ENCODE measurements around the gene CD151. TPM values are rescaled to one million over a fixed set of nuclear protein-coding genes. Genes with fewer than 3 reads are reported as not detected.

CD151 gene
- polyA plus RNA-seq, 1 of the 3 experiments (the other 2 are of a cell fraction): 922 TPM

DNA sequence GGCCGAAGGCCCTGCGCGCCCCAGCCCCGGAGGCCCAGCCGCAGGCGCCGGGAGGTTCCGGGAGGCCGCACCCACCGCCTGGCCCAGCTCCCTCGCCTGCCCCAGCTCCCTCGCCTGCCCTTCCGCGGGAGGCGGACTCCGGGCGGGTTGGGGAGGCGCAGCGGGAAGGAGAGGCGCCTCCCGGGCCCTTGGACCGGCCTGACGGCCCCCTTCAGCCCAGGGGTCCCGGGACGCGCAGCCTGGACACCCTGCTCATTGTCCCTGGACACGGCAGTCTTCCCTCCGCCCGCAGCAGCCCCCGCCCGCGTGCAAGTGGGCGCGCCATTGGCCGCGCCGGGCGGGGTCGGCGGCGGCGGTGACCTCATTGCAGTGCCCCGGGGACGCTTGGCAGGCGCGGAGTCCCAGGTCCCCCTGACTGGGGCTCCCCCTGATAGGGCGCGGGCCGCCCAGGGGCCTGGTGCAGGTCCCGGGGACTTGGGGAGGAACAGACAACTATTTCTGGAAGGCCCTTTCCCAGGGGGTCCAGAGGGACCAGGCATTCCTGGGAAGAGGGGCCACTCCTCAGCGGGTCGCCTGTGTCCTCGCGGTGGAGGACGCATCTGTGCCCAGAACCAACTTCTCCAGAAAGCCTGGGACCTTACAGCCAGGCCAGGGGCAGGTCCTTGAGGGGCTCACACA, 501 bp downstream of the CD151 start:
- POLR2A ChIA-PET: interaction anchor here (0.6 to 3.0 kb wide), 6 partner anchors 10 to 164 kb away, joined by 3 to 15 read pairs (median 4); partner anchors contain the start of genes PNPLA2, RPLP2 and TSPAN4
- H3K9me2 ChIP-seq: no peaks in the 10 kb centered on the region
- H3K9me3 ChIP-seq: no peaks in the 10 kb centered on the region
- TF ChIP-seq RXRA (IDR thresholded peaks at IDR 0.05; ENCODE audit: borderline replicate concordance, low read depth) (no peak), MXI1 (IDR thresholded peaks at IDR 0.05; ENCODE audit: low read depth, low read length) (peak; percentile 47; the same call in 1 of the 2 replicates), TEAD4 (IDR thresholded peaks at IDR 0.05; ENCODE audit: borderline replicate concordance, insufficient read depth) (no peak), TAF1 (IDR thresholded peaks at IDR 0.05; ENCODE audit: borderline replicate concordance, low read depth, low read length) (0 out of 2 replicates have a peak, but pooled peaks have one; percentile 42), SIN3A (IDR thresholded peaks at IDR 0.05; ENCODE audit: borderline replicate concordance, low read depth, low read length) (peak; percentile 16; the same call in 1 of the 2 replicates)
- TF ChIP-seq, protein P1, sequence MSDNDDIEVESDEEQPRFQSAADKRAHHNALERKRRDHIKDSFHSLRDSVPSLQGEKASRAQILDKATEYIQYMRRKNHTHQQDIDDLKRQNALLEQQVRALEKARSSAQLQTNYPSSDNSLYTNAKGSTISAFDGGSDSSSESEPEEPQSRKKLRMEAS (IDR thresholded peaks at IDR 0.05; ENCODE audit: low read depth): peak; percentile 23; the same call in 1 of the 2 replicates
- TF ChIP-seq, protein P2, sequence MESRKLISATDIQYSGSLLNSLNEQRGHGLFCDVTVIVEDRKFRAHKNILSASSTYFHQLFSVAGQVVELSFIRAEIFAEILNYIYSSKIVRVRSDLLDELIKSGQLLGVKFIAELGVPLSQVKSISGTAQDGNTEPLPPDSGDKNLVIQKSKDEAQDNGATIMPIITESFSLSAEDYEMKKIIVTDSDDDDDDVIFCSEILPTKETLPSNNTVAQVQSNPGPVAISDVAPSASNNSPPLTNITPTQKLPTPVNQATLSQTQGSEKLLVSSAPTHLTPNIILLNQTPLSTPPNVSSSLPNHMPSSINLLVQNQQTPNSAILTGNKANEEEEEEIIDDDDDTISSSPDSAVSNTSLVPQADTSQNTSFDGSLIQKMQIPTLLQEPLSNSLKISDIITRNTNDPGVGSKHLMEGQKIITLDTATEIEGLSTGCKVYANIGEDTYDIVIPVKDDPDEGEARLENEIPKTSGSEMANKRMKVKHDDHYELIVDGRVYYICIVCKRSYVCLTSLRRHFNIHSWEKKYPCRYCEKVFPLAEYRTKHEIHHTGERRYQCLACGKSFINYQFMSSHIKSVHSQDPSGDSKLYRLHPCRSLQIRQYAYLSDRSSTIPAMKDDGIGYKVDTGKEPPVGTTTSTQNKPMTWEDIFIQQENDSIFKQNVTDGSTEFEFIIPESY (IDR thresholded peaks at IDR 0.05; ENCODE audit: borderline replicate concordance, low read depth): no peak
- peak overlapping the region; percentile 98 for H3K9ac ChIP-seq
- peak overlapping the region; percentile 88 to 91 for H3K27ac ChIP-seq (ENCODE audit: low read depth in 2 of 2, low read length in 1 of 2)
- H3K36me3 ChIP-seq (replicated peaks in 1 of 2; ENCODE audit: control insufficient read depth in 1 of 2, insufficient read depth in 2 of 2, low read length in 1 of 2): peaks cover 7 to 21% of the 10 kb centered on the region in 2 experiments
- peak overlapping the region; percentile 69 to 79 for H3K4me3 ChIP-seq (ENCODE audit: low read depth in 2 of 2, low read length in 1 of 2)
- peak overlapping the region; percentile 92 for H3K4me2 ChIP-seq
- H4K20me1 ChIP-seq (ENCODE audit: insufficient read depth): peaks cover 35% of the 10 kb centered on the region
- H3K27me3 ChIP-seq (ENCODE audit: insufficient read depth): no peaks in the 10 kb centered on the region
- H3K79me2 ChIP-seq (ENCODE audit: insufficient read depth): peaks cover 67% of the 10 kb centered on the region
- peak; percentile 87 for DNase-seq
- peaks cover 14 to 33% of the 10 kb centered on the region in 2 experiments; a peak in 2 of 4 replicates for H3K4me1 ChIP-seq (ENCODE audit: control insufficient read depth in 1 of 2, insufficient read depth in 2 of 2, low read depth in 1 of 2, low read length in 1 of 2)
- CTCF ChIA-PET: interaction anchor here (1.3 to 2.5 kb wide), 5 partner anchors 12 to 92 kb away, joined by 3 to 11 read pairs (median 7); partner anchors contain the start of gene PNPLA2
- no peak overlapping the region for H2AFZ ChIP-seq (ENCODE audit: low read depth)
- no CpG with 5 or more reads among the region's 55 CpGs for WGBS (ENCODE audit: low lambda C conversion rate)
- H3F3A ChIP-seq (replicated peaks; ENCODE audit: insufficient read depth): peaks cover 27% of the 10 kb centered on the region

DNA sequence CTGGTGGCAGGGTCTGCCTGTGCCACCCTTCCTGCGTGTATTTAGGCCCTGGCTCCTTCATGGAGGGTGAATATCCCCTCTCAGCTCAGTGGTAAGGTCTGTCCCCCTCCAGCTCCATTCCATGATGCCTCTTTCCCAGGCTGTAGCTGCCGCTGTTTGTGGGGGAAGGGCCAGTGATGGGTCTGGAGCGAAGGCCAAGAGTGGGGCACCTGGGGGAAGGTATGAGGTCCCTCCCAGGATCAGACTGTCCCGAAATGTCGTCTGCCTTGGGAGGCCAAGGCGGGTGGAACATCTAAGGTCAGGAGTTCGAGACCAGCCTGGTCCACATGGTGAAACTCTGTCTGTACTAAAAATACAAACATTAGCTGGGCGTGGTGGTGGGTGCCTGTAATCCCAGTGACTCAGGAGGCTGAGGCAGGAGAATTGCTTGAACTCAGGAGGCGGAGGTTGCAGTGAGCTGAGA, 1.1 kb downstream of the CD151 start:
- no peak overlapping the region for H2AFZ ChIP-seq (ENCODE audit: low read depth)
- H3K9me2 ChIP-seq: no peaks in the 10 kb centered on the region
- no peak for TF ChIP-seq FOXJ3 (CRISPR knock-in tag; IDR thresholded peaks at IDR 0.05)
- TF ChIP-seq EZH2phosphoT487 (IDR thresholded peaks at IDR 0.05; ENCODE audit: borderline replicate concordance, low read depth): no peak
- no peak for TF ChIP-seq RXRA (IDR thresholded peaks at IDR 0.05; ENCODE audit: borderline replicate concordance, low read depth)
- TF ChIP-seq SIN3A (IDR thresholded peaks at IDR 0.05; ENCODE audit: borderline replicate concordance, low read depth, low read length): no peak
- TF ChIP-seq FOXM1 (IDR thresholded peaks at IDR 0.05; ENCODE audit: low read depth): no peak
- H3K9ac ChIP-seq: peak overlapping the region; percentile 98
- H3K27me3 ChIP-seq (ENCODE audit: insufficient read depth): no peaks in the 10 kb centered on the region
- 29% methylated on average over 8 of the region's 9 CpGs for whole genome bisulfite sequencing (ENCODE audit: low lambda C conversion rate)
- H4K20me1 ChIP-seq (ENCODE audit: insufficient read depth): peaks cover 42% of the 10 kb centered on the region
- peak overlapping the region; percentile 92 for H3K4me2 ChIP-seq
- ChIA-PET CTCF (interaction anchor here (0.7 to 2.5 kb wide), 5 partner anchors 12 to 219 kb away, joined by 3 to 11 read pairs (median 4); no protein-coding TSS in a partner anchor), POLR2A (interaction anchor here (0.6 to 3.0 kb wide), 4 partner anchors 9 to 163 kb away, joined by 3 to 15 read pairs (median 6); partner anchors contain the start of genes PNPLA2 and TSPAN4)
- peaks cover 7 to 27% of the 10 kb centered on the region in 2 experiments for H3K36me3 ChIP-seq (replicated peaks in 1 of 2; ENCODE audit: control insufficient read depth in 1 of 2, insufficient read depth in 2 of 2, low read length in 1 of 2)
- peaks cover 14 to 33% of the 10 kb centered on the region in 2 experiments; a peak in 2 of 4 replicates for H3K4me1 ChIP-seq (ENCODE audit: control insufficient read depth in 1 of 2, insufficient read depth in 2 of 2, low read depth in 1 of 2, low read length in 1 of 2)
- DNase-seq: no peak
- peak overlapping the region; percentile 69 to 79 for H3K4me3 ChIP-seq (ENCODE audit: low read depth in 2 of 2, low read length in 1 of 2)
- peak overlapping the region; percentile 88 to 91 for H3K27ac ChIP-seq (ENCODE audit: low read depth in 2 of 2, low read length in 1 of 2)
- peaks cover 28% of the 10 kb centered on the region for H3F3A ChIP-seq (replicated peaks; ENCODE audit: insufficient read depth)
- H3K9me3 ChIP-seq: no peaks in the 10 kb centered on the region
- peaks cover 72% of the 10 kb centered on the region for H3K79me2 ChIP-seq (ENCODE audit: insufficient read depth)

Measured in SK-N-SH (cell line).